Activated CD4-positive, alpha-beta T cell treated with anti-CD3 and anti-CD28 coated beads for 36 hours (primary cell): ENCODE measurements around the gene RPL19. TPM values are rescaled to one million over a fixed set of nuclear protein-coding genes. Genes with fewer than 3 reads are reported as not detected.
A peak's percentile ranks its signal among the peaks of the same experiment; 100 is the strongest.
"Not testable (repeated sequence)": the region's sequence is repeated elsewhere in the genome, so short reads cannot be mapped to it uniquely, and the experiment has no call there.

Experiments used
- ATAC-seq: fragments of 200-7000 bp; cut with Tn5 transposase; one replicate; pipeline ENCODE4 v1.10.0; 2021; ENCODE audit warnings: mild to moderate bottlenecking, moderate library complexity
- CTCF ChIA-PET: fragments of 350-600 bp; sonication (Branson Sonifier 250); formaldehyde crosslinking; loops from one replicate; lab custom pipeline; 2021; ENCODE audit warnings: antibody characterized with exemption; lab: Charles Lee
- POLR2A ChIA-PET: fragments of 350-600 bp; sonication (Branson Sonifier 250); formaldehyde crosslinking; loops from one replicate; lab custom pipeline; 2021; ENCODE audit warnings: antibody characterized with exemption, inconsistent platforms; lab: Charles Lee
- DNase-seq: peaks from one replicate; pipeline ENCODE4 v3.0.0-alpha.2; 2020
- H3K27ac Mint-ChIP-seq: one replicate; pipeline ENCODE4 v1.8.0; 2021; ENCODE audit warnings: mixed read lengths
- H3K27me3 Mint-ChIP-seq: one replicate; pipeline ENCODE4 v1.8.0; 2021; ENCODE audit warnings: mixed read lengths
- H3K36me3 Mint-ChIP-seq: one replicate; pipeline ENCODE4 v1.8.0; 2021; ENCODE audit warnings: low read depth, mixed read lengths
- H3K4me1 Mint-ChIP-seq: one replicate; pipeline ENCODE4 v1.8.0; 2021; ENCODE audit warnings: mixed read lengths
- H3K4me3 Mint-ChIP-seq: one replicate; pipeline ENCODE4 v1.8.0; 2021; ENCODE audit warnings: mild to moderate bottlenecking, moderate library complexity, mixed read lengths
- H3K9me3 Mint-ChIP-seq: one replicate; pipeline ENCODE4 v1.8.0; 2021; ENCODE audit warnings: low read depth, mixed read lengths
- intact Hi-C, 2 experiments: fragments of 100-400 bp; cut with DNase I in 1 of 2; cut with micrococcal nuclease in 1 of 2; formaldehyde crosslinking; loops; one replicate each; pipeline versions ENCODE4 v1.14.2 to v1.15.1; 2022 to 2024; cut with DNase I, micrococcal nuclease
- total RNA-seq, 2 experiments: library from RNA; stranded (reverse); gene quantifications; one replicate each; pipeline ENCODE4 v1.2.3, GENCODE V29; 2021

RPL19 gene
- total RNA-seq, 2 experiments from 2014 or later: 2,801 to 2,985 TPM

- no peak for ATAC-seq
- H3K9me3 Mint-ChIP-seq: no peaks in the 10 kb centered on the region
- no peaks in the 10 kb centered on the region for H3K36me3 Mint-ChIP-seq
- H3K4me3 Mint-ChIP-seq: no peak overlapping the region
- intact Hi-C loops: loop anchor here in 1 of 2 experiments (5.0 kb wide), 1 partner anchor 258 kb away; no protein-coding TSS in a partner anchor
- no peak overlapping the region for H3K27ac Mint-ChIP-seq
- DNase-seq: no peak
- H3K4me1 Mint-ChIP-seq: peaks cover 29% of the 10 kb centered on the region
- ChIA-PET CTCF (interaction anchor here (2.0 to 10.4 kb wide), 4 partner anchors 10 to 258 kb away, joined by 5 to 170 read pairs (median 12); no protein-coding TSS in a partner anchor), POLR2A (interaction anchor here (0.7 kb wide), 1 partner anchor 320 kb away, joined by 6 read pairs; no protein-coding TSS in a partner anchor)
- no peaks in the 10 kb centered on the region for H3K27me3 Mint-ChIP-seq
Observed at GRCh38 chr17:39240631-39241030, 40.5 kb downstream of the RPL19 start.

DNA sequence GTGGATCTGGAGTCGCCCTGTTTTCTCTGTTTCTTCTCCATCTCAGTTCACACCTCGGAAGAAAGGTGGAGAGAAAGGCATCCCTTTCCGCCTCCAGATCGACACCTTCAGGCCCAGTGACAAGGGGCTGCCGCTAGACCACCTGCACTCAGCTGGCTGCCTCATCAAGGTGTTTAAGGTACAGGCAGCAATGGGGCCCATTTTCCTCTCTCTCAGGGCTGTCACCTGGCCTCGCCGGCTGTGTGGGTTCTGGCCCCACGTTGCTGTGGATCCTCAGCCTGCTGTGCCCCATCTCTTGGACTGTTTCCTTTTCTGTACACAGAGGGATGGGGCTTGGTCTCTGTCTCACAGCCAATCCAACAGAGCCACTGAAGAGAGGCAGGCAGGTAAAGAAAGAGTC, 43.1 kb downstream of the RPL19 start:
- no peaks in the 10 kb centered on the region for H3K9me3 Mint-ChIP-seq
- no peaks in the 10 kb centered on the region for H3K27me3 Mint-ChIP-seq
- intact Hi-C loops: loop anchor here in 1 of 2 experiments (5.0 kb wide), 1 partner anchor 261 kb away; no protein-coding TSS in a partner anchor
- H3K27ac Mint-ChIP-seq: no peak overlapping the region
- ATAC-seq (no peak), DNase-seq (no peak)
- no peaks in the 10 kb centered on the region for H3K36me3 Mint-ChIP-seq
- ChIA-PET CTCF (interaction anchor here (1.2 to 2.9 kb wide), 5 partner anchors 34 to 260 kb away, joined by 3 to 24 read pairs (median 4); no protein-coding TSS in a partner anchor), POLR2A (no interaction called here)
- peaks cover 18% of the 10 kb centered on the region for H3K4me1 Mint-ChIP-seq
- H3K4me3 Mint-ChIP-seq: no peak overlapping the region

DNA sequence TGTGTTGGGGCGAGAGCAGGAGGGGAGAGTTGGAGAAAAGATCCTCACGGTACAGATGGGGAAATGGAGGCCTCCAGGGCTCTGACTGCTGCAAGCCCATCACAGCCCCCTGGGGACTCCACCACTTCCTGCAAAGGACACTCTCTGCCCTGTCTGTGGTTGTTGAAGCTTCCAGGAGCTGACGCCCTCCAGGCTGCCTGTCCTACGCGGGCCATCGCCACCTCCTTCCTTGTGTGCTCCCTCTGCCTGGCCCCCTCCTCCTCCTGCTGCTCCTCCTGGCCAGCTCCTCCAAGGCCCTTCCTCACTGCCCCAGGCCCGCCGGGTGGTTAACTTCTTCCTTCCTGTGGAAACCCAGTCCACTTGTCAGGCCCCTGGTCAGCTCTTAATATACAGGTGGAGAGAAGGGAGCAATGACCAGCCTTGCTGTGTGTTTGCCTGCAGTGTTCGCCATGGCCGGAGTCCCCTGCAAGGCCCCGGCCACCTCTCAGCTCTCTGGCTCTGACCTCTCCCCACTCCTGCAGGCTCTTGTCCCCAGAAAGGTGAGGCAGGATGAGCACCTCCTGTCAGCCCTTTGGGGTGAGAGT, 44.0 kb downstream of the RPL19 start:
- H3K4me1 Mint-ChIP-seq: peaks cover 10% of the 10 kb centered on the region
- H3K36me3 Mint-ChIP-seq: no peaks in the 10 kb centered on the region
- no peak overlapping the region for H3K27ac Mint-ChIP-seq
- no peak overlapping the region for H3K4me3 Mint-ChIP-seq
- CTCF ChIA-PET: interaction anchor here (0.6 to 7.3 kb wide), 34 partner anchors 9 to 393 kb away, joined by 3 to 135 read pairs (median 4); partner anchors contain the start of genes ARL5C and RPL19
- DNase-seq (no peak), ATAC-seq (no peak)
- no peaks in the 10 kb centered on the region for H3K9me3 Mint-ChIP-seq
- intact Hi-C loops: loop anchor here (1.0 to 5.0 kb wide), 3 partner anchors 37 to 262 kb away; no protein-coding TSS in a partner anchor
- POLR2A ChIA-PET: interaction anchor here (0.6 to 1.3 kb wide), 4 partner anchors 11 to 79 kb away, joined by 3 to 7 read pairs (median 4); partner anchors contain the start of gene RPL19
- H3K27me3 Mint-ChIP-seq: no peaks in the 10 kb centered on the region

DNA sequence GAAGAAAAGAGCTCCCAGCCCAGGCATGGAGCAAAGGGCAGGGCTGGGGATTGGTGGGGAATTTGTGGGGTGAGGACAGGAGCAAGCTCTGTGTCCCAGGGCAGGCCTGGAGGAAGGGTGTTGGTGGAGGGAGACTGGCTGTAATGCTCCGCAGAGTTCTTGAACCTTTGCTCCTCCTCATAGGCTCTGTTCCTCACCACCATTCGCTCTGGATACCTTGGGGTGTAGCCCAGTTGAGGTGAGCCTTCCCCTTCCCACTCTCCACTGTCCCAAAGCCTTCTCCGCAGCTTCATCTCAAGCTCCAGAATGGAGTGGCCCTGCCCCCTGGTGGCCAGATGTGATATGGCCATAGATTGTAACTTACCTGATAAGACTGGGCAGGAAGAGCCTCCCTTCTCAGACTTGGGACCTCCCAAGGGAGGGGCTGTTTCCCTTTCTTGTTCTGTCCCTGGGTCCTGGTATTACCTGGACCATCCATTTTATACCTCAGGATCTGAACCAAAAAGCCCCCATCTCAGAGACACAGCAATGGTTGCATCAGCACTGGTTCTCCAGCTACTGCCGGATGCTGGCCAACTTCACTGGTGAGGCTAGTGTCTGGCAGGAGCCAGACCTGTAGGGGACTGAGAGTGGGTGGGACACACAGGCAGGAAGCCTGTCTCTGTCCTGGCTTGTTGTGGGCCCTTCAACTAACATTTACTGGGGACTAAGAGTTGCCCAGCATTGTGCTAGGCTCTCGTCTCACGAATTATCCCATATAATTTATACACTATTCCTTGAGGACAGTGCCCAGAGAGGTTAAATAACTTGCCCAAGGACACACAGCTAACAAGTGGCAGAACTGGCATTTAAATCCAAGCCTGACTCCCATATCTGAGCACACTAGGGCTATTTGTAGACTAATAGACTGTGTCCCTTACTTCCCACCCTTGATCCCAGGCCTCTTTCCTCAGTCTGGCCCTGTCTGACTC, 44.8 kb downstream of the RPL19 start:
- intact Hi-C loops: loop anchor here (1.0 to 5.0 kb wide), 4 partner anchors 38 to 313 kb away; no protein-coding TSS in a partner anchor
- Mint-ChIP-seq H3K9me3 (no peaks in the 10 kb centered on the region), H3K27me3 (no peaks in the 10 kb centered on the region), H3K27ac (no peak overlapping the region), H3K4me1 (peaks cover 3% of the 10 kb centered on the region), H3K4me3 (no peak overlapping the region), H3K36me3 (no peaks in the 10 kb centered on the region)
- ATAC-seq (peak; percentile 96), DNase-seq (peak; percentile 93)
- ChIA-PET CTCF (interaction anchor here (0.6 to 7.3 kb wide), 37 partner anchors 10 to 1038 kb away, joined by 3 to 135 read pairs (median 4); partner anchors contain the start of genes ARL5C and RPL19), POLR2A (interaction anchor here (0.6 to 1.3 kb wide), 4 partner anchors 12 to 80 kb away, joined by 3 to 7 read pairs (median 4); partner anchors contain the start of gene RPL19)

GRCh38 chr17:39246274-39246673, 46.2 kb downstream of the RPL19 start:
- H3K4me1 Mint-ChIP-seq: peaks cover 2% of the 10 kb centered on the region
- no peak for DNase-seq
- H3K27me3 Mint-ChIP-seq: no peaks in the 10 kb centered on the region
- intact Hi-C loops: loop anchor here in 1 of 2 experiments (5.0 kb wide), 1 partner anchor 314 kb away; no protein-coding TSS in a partner anchor
- H3K27ac Mint-ChIP-seq: peak overlapping the region; percentile 4
- ChIA-PET CTCF (interaction anchor here (0.8 to 7.3 kb wide), 5 partner anchors 12 to 263 kb away, joined by 3 to 135 read pairs (median 13); no protein-coding TSS in a partner anchor), POLR2A (interaction anchor here (0.6 kb wide), 1 partner anchor 47 kb away, joined by 3 read pairs; no protein-coding TSS in a partner anchor)
- no peak overlapping the region for H3K4me3 Mint-ChIP-seq
- no peaks in the 10 kb centered on the region for H3K9me3 Mint-ChIP-seq
- H3K36me3 Mint-ChIP-seq: no peaks in the 10 kb centered on the region
- no peak for ATAC-seq

DNA sequence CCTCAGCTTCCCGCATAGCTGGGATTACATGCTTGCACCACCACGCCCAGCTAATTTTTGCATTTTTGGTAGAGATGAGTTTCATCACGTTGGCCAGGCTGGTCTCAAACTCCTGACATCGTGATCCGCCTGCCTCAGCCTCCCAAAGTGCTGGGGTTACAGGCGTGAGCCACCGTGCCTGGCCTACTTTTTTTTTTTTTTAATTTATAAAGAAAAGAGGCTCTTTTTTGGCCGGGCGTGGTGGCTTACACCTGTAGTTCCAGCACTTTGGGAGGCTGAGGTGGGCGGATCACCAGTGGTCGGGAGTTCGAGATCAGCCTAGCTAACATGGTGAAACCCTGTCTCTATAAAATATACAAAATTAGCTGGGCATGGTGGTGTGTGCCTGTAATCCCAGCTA, 50.0 kb downstream of the RPL19 start:
- DNase-seq, H3K27ac Mint-ChIP-seq, H3K9me3 Mint-ChIP-seq, H3K4me3 Mint-ChIP-seq, H3K36me3 Mint-ChIP-seq, H3K4me1 Mint-ChIP-seq, ATAC-seq, POLR2A ChIA-PET, H3K27me3 Mint-ChIP-seq, intact Hi-C loops: not testable (repeated sequence)
- CTCF ChIA-PET: interaction anchor here (0.7 to 7.3 kb wide), 4 partner anchors 9 to 267 kb away, joined by 3 to 135 read pairs (median 66); no protein-coding TSS in a partner anchor

GRCh38 chr17:39251997-39252396, 51.9 kb downstream of the RPL19 start:
- ChIA-PET CTCF (interaction anchor here (0.9 to 1.2 kb wide), 3 partner anchors 12 to 101 kb away, joined by 3 to 4 read pairs (median 3); no protein-coding TSS in a partner anchor), POLR2A (no interaction called here)
- Mint-ChIP-seq H3K36me3 (peaks cover 1% of the 10 kb centered on the region), H3K4me3 (no peak overlapping the region), H3K9me3 (no peaks in the 10 kb centered on the region), H3K27me3 (no peaks in the 10 kb centered on the region), H3K27ac (no peak overlapping the region), H3K4me1 (no peaks in the 10 kb centered on the region)
- DNase-seq (no peak), ATAC-seq (no peak)
- intact Hi-C loops: no loop called here

GRCh38 chr17:39252788-39253460, 52.8 kb downstream of the RPL19 start:
- Mint-ChIP-seq H3K4me1 (no peaks in the 10 kb centered on the region), H3K27me3 (no peaks in the 10 kb centered on the region), H3K9me3 (no peaks in the 10 kb centered on the region), H3K27ac (no peak overlapping the region), H3K36me3 (peaks cover 5% of the 10 kb centered on the region), H3K4me3 (no peak overlapping the region)
- ATAC-seq: no peak
- DNase-seq: no peak
- intact Hi-C loops: no loop called here
- ChIA-PET CTCF (interaction anchor here (0.5 to 1.2 kb wide), 2 partner anchors 13 to 16 kb away, joined by 3 to 4 read pairs; no protein-coding TSS in a partner anchor), POLR2A (no interaction called here)
